ENCODE results near the gene MCM5. TPM values are rescaled to one million over a fixed set of nuclear protein-coding genes. Genes with fewer than 3 reads are reported as not detected.
"Not testable (repeated sequence)": the region's sequence is repeated elsewhere in the genome, so short reads cannot be mapped to it uniquely, and the experiment has no call there.

The MCM5 gene
- total RNA-seq, 1 donor from 2014 or later: 12.8 TPM

DNA sequence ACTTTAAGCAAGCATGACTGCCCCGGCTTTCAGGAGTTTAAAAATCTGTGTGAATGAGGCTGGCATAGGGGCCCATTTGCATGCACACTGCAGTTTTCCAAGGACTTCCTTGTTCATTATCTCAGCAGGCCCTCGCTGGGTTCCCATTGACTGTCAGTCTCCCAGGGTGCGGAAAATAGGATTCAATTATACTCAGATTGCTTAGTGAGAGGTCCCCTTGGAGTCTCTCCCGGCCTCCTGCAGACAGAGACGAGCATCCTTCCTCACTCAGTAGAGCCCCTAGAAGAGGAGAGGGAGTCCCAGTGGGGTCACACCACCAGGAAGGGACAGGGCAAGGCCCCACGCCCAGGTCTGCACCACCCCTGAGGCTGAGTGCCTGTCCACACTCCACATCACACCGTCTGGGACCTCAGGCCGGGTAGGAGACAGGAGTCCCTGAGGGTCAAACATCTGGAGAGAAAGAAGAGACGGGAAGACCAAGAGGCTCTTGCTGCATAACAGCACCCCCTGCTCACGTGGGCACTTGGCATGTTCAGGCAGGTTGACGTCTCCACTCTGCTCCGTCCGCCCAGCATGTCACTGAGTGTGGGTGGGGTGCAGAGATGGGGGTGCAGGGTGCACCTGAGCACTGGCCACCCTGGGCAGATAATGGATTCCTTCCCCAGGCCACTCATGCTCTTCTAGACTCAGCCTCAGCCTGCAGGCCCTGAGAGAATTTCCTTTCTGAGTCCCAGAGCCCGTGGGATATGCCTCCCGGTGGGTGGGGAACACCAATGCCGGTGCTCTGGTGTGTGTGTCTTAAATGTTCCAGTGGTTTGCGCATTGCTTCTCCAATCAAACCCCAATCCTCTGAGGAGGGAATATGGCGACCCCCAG lies 58.8 kb downstream of the MCM5 start:
- no peak for FAIRE-seq
- no peak for DNase-seq (ENCODE audit: low read depth)
- no peak for TF ChIP-seq EZH2 (IDR thresholded peaks at IDR 0.05; ENCODE audit: insufficient read depth, low read length)
- TF ChIP-seq, protein P1, sequence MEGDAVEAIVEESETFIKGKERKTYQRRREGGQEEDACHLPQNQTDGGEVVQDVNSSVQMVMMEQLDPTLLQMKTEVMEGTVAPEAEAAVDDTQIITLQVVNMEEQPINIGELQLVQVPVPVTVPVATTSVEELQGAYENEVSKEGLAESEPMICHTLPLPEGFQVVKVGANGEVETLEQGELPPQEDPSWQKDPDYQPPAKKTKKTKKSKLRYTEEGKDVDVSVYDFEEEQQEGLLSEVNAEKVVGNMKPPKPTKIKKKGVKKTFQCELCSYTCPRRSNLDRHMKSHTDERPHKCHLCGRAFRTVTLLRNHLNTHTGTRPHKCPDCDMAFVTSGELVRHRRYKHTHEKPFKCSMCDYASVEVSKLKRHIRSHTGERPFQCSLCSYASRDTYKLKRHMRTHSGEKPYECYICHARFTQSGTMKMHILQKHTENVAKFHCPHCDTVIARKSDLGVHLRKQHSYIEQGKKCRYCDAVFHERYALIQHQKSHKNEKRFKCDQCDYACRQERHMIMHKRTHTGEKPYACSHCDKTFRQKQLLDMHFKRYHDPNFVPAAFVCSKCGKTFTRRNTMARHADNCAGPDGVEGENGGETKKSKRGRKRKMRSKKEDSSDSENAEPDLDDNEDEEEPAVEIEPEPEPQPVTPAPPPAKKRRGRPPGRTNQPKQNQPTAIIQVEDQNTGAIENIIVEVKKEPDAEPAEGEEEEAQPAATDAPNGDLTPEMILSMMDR (IDR thresholded peaks at IDR 0.05; ENCODE audit: insufficient read depth, low read depth, low read length): no peak
- Mint-ChIP-seq H3K4me3 (ENCODE audit: unreplicated experiment) (no peak overlapping the region), H3K9me3 (ENCODE audit: unreplicated experiment) (peaks cover 3% of the 10 kb centered on the region), H3K4me1 (ENCODE audit: low read depth, unreplicated experiment) (peaks cover 3% of the 10 kb centered on the region), H3K27ac (ENCODE audit: unreplicated experiment) (no peak overlapping the region), H3K36me3 (ENCODE audit: low read depth, unreplicated experiment) (no peaks in the 10 kb centered on the region), H3K27me3 (ENCODE audit: low read depth, unreplicated experiment) (peaks cover 18% of the 10 kb centered on the region)
- no peaks in the 10 kb centered on the region for H3K36me3 ChIP-seq (ENCODE audit: insufficient read depth, low read length)
- H3K9me3 ChIP-seq (ENCODE audit: insufficient read depth, low read depth, low read length): no peaks in the 10 kb centered on the region
- H3K79me2 ChIP-seq (ENCODE audit: insufficient read depth, low read length): no peaks in the 10 kb centered on the region
- H3K4me2 ChIP-seq (ENCODE audit: low read length): no peak overlapping the region
- no peaks in the 10 kb centered on the region for H4K20me1 ChIP-seq (ENCODE audit: insufficient read depth, low read length)
- no peak overlapping the region for H3K9ac ChIP-seq (ENCODE audit: low read length)
- no peaks in the 10 kb centered on the region for H3K4me1 ChIP-seq (ENCODE audit: insufficient read depth, low read length)
- no peak overlapping the region for H3K4me3 ChIP-seq (ENCODE audit: insufficient read depth, low read depth, low read length)
- H3K27me3 ChIP-seq (ENCODE audit: insufficient read depth, low read length): peaks cover 5% of the 10 kb centered on the region
- H3K27ac ChIP-seq (ENCODE audit: low read depth, low read length): no peak overlapping the region
- no peak overlapping the region for H2AFZ ChIP-seq (ENCODE audit: low read depth, low read length)

DNA sequence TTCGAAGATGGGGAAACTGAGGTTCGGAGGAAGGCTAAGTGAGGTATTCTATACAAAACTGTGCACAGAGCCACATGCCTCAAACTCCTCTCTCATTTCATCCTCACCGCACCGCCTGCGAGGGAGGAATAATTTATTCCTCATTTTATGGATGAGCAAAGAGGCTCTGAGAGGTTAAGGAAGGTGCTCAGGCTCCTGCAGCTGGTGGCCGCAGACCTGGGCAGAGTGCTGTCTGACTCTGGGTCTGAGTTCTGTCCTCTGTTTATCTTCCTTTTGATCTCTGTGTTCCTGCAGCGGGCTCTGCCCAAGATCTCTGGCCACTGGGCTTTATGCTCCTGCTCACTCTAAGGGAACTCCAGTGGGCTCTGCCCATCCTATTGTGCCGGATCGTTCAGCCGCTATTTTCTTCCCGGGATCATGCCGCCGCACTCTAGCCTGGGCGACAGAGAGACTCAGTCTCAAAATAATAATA lies 59.5 kb downstream of the MCM5 start:
- H3K27ac ChIP-seq (ENCODE audit: low read depth, low read length): no peak overlapping the region
- no peaks in the 10 kb centered on the region for H3K4me1 ChIP-seq (ENCODE audit: insufficient read depth, low read length)
- H3K27me3 ChIP-seq (ENCODE audit: insufficient read depth, low read length): peaks cover 2% of the 10 kb centered on the region
- no peak for DNase-seq (ENCODE audit: low read depth)
- no peak for FAIRE-seq
- TF ChIP-seq EZH2 (IDR thresholded peaks at IDR 0.05; ENCODE audit: insufficient read depth, low read length): no peak
- TF ChIP-seq, protein P1 (IDR thresholded peaks at IDR 0.05; ENCODE audit: insufficient read depth, low read depth, low read length): no peak
- no peak overlapping the region for H3K9ac ChIP-seq (ENCODE audit: low read length)
- Mint-ChIP-seq H3K9me3 (ENCODE audit: unreplicated experiment) (peaks cover 3% of the 10 kb centered on the region), H3K36me3 (ENCODE audit: low read depth, unreplicated experiment) (no peaks in the 10 kb centered on the region), H3K4me3 (ENCODE audit: unreplicated experiment) (no peak overlapping the region), H3K27me3 (ENCODE audit: low read depth, unreplicated experiment) (peaks cover 12% of the 10 kb centered on the region), H3K4me1 (ENCODE audit: low read depth, unreplicated experiment) (peaks cover 3% of the 10 kb centered on the region), H3K27ac (ENCODE audit: unreplicated experiment) (no peak overlapping the region)
- H3K79me2 ChIP-seq (ENCODE audit: insufficient read depth, low read length): no peaks in the 10 kb centered on the region
- H4K20me1 ChIP-seq (ENCODE audit: insufficient read depth, low read length): no peaks in the 10 kb centered on the region
- no peak overlapping the region for H2AFZ ChIP-seq (ENCODE audit: low read depth, low read length)
- H3K36me3 ChIP-seq (ENCODE audit: insufficient read depth, low read length): no peaks in the 10 kb centered on the region
- H3K4me3 ChIP-seq (ENCODE audit: insufficient read depth, low read depth, low read length): no peak overlapping the region
- H3K4me2 ChIP-seq (ENCODE audit: low read length): no peak overlapping the region
- H3K9me3 ChIP-seq (ENCODE audit: insufficient read depth, low read depth, low read length): no peaks in the 10 kb centered on the region

DNA sequence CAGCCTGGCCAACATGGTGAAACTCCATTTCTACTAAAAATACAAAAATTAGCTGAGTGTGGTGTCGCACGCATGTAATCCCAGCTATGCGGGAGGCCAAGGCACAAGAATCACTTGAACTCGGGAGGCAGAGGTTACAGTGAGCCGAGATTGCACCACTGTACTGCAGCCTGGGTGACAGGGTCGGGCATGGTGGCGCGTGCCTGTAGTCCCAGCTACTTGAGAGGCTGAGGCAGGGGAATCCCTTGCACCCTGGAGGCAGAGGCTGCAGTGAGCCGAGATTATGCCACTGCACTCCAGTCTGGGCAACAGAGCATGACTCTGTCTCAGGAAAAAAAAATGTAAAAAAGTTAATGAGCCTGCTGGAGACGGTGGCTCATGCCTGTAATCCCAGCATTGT lies 60.0 kb downstream of the MCM5 start:
- not testable (repeated sequence) for H3K9ac ChIP-seq (ENCODE audit: low read length); H3K36me3 Mint-ChIP-seq (ENCODE audit: low read depth, unreplicated experiment); H3K79me2 ChIP-seq (ENCODE audit: insufficient read depth, low read length); H3K27me3 ChIP-seq (ENCODE audit: insufficient read depth, low read length); H4K20me1 ChIP-seq (ENCODE audit: insufficient read depth, low read length); H3K4me2 ChIP-seq (ENCODE audit: low read length); H3K9me3 ChIP-seq (ENCODE audit: insufficient read depth, low read depth, low read length); H3K4me3 ChIP-seq (ENCODE audit: insufficient read depth, low read depth, low read length); H3K9me3 Mint-ChIP-seq (ENCODE audit: unreplicated experiment); H3K27ac Mint-ChIP-seq (ENCODE audit: unreplicated experiment); H3K4me1 ChIP-seq (ENCODE audit: insufficient read depth, low read length); H2AFZ ChIP-seq (ENCODE audit: low read depth, low read length); H3K36me3 ChIP-seq (ENCODE audit: insufficient read depth, low read length); DNase-seq (ENCODE audit: low read depth); H3K4me3 Mint-ChIP-seq (ENCODE audit: unreplicated experiment); H3K27ac ChIP-seq (ENCODE audit: low read depth, low read length); FAIRE-seq; H3K27me3 Mint-ChIP-seq (ENCODE audit: low read depth, unreplicated experiment); H3K4me1 Mint-ChIP-seq (ENCODE audit: low read depth, unreplicated experiment)
